Activated naive CD4-positive, alpha-beta T cell treated with anti-CD3 and anti-CD28 coated beads, Interleukin-2, amount 10 ng/mL, durations not matched to agents 7 days and 5 days (primary cell): ENCODE results near the gene DKC1.

Source experiments
- CTCF ChIA-PET: fragments of 350-600 bp; sonication (Branson Sonifier 250); formaldehyde crosslinking; loops from one replicate; lab custom pipeline; 2021; ENCODE audit warnings: antibody characterized with exemption; lab: Charles Lee
- DNase-seq: peaks from one replicate; pipeline ENCODE4 v3.0.0-alpha.2; 2020
- H3K27ac Mint-ChIP-seq: one replicate; pipeline ENCODE4 v1.8.0; 2021; ENCODE audit warnings: mild to moderate bottlenecking, moderate library complexity, mixed read lengths
- H3K27me3 Mint-ChIP-seq: one replicate; pipeline ENCODE4 v1.8.0; 2021; ENCODE audit warnings: mild to moderate bottlenecking, mixed read lengths
- H3K36me3 Mint-ChIP-seq: one replicate; pipeline ENCODE4 v1.8.0; 2021; ENCODE audit warnings: mixed read lengths
- H3K4me1 Mint-ChIP-seq: one replicate; pipeline ENCODE4 v1.8.0; 2021; ENCODE audit warnings: mixed read lengths
- H3K4me3 Mint-ChIP-seq: one replicate; pipeline ENCODE4 v1.8.0; 2021; ENCODE audit warnings: mild to moderate bottlenecking, moderate library complexity, mixed read lengths
- H3K9me3 Mint-ChIP-seq: one replicate; pipeline ENCODE4 v1.8.0; 2021; ENCODE audit warnings: mixed read lengths

DKC1 gene

DNA sequence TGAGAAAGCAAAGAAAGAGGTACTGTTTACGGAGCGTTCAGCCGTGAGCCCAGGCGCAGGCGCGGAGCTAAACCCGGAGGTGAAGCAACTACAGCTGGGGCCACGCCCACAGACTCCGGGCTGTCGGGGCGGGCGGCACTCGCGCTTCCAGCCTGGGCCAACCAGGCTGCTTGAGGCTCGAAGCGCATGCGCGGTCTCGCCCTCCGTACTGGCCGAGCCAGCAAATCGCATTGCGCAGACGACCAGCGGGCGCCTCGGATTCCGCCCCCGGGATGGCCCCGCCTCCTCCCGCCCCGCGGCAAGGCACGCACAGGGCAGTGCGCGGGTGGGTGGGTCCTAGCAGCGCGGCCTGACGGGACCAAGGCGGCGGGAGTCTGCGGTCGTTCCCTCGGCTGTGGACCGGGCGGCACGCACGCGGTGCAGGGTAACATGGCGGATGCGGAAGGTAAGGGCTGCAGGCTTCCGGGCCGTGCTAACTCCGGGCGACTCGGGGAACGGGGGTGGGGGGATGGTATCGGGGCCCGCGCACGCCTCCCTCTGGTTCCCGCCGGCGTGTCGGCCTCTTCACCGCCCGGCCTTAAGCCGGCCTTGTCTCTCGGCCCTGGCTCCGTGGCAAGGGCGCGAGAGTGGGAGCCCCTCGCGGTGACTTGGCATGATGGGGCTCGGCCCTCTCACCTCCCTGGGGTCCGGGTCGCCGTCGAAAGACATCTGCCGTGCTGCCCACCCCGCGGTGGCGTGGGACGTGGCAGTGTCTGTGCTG, at the start of gene DKC1:
TSS of gene DKC1 (plus strand) at position 328 of the 760 bp plus-strand sequence. CDS start at position 430, 102 bp downstream.
- no peaks in the 10 kb centered on the region for H3K9me3 Mint-ChIP-seq
- no peaks in the 10 kb centered on the region for H3K27me3 Mint-ChIP-seq
- peaks cover 36% of the 10 kb centered on the region for H3K4me1 Mint-ChIP-seq
- CTCF ChIA-PET, result interaction anchor here (0.8 to 1.9 kb wide), 3 partner anchors 13 to 37 kb away, joined by 3 to 13 read pairs (median 7); partner anchors contain the start of gene GAB3
- peak within 1 kb of the TSS; percentile 97 for H3K27ac Mint-ChIP-seq
- H3K36me3 Mint-ChIP-seq, result peaks cover 19% of the 10 kb centered on the region
- H3K4me3 Mint-ChIP-seq, result peak within 1 kb of the TSS; percentile 85
- peak; percentile 96 for DNase-seq

DNA sequence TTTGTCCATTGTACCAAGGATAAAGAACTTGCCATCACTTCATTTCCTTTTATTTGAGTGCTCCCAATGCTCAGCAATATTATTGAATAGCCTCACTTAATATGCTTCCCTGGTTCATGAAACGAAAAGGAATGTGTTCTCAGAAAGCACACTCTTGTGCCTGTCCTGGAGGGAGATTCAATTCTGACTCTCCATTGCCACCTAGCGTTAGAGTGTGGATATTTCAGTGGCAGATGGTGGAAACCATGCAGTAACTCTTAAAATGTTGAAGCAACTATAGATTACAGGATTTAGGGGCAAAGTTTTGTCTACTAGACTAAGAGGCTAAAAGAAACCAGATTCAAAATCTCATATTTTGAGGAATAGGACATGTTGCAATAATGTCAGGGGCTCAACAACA, 47.7 kb upstream of the DKC1 start:
- CTCF ChIA-PET, result no interaction called here
- peak; percentile 62 for DNase-seq
- Mint-ChIP-seq H3K4me3 (no peak overlapping the region), H3K27ac (no peak overlapping the region), H3K9me3 (peaks cover 1% of the 10 kb centered on the region), H3K27me3 (no peaks in the 10 kb centered on the region), H3K4me1 (peaks cover 66% of the 10 kb centered on the region), H3K36me3 (peaks cover 21% of the 10 kb centered on the region)

DNA sequence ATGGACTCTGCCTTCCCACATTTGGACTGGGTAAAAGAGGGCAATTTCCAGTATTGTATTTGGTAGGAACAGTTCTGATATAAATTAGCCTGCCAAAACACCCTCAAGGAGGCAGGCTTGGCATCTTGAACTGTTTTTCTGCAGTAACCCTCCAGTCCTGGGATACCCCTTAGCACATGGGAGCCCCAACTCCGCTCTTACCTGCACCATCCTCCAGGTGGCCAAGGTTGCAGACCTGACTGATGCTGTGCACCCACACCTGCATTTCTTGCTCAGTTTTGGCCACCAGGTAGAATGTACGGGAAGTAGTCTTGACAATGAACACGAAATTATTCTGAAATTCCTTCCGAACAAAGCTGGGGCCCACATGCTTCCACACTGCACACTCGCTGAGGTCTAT, 46.8 kb upstream of the DKC1 start:
- DNase-seq, result no peak
- Mint-ChIP-seq H3K4me3 (no peak overlapping the region), H3K9me3 (peaks cover 1% of the 10 kb centered on the region), H3K27me3 (no peaks in the 10 kb centered on the region), H3K36me3 (peaks cover 21% of the 10 kb centered on the region), H3K4me1 (peaks cover 66% of the 10 kb centered on the region), H3K27ac (no peak overlapping the region)
- CTCF ChIA-PET, result interaction anchor here (5.2 kb wide), 1 partner anchor 34 kb away, joined by 65 read pairs; the partner anchor contains the start of gene GAB3

DNA sequence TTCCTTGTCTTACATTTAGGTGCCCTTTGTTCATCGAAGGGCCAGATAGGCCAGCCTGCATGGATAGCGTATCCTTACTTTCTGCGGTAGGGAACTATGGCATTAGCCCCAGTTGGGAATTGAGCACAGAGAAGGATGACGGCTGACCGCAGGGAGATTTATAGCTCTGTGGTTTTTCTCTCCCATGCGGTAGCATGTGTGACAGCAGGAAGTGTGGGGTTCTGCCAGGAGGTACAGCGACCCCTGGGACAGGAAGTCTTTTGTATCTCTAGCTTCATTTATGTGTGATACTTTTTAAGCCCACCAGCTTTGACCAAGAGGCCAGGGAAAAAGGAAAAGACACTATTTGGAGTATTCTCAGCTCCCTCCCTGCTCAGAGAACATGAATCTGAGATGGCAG, 44.8 kb upstream of the DKC1 start:
- peak overlapping the region; percentile 65 for H3K27ac Mint-ChIP-seq
- no peak overlapping the region for H3K4me3 Mint-ChIP-seq
- H3K27me3 Mint-ChIP-seq, result no peaks in the 10 kb centered on the region
- peaks cover 48% of the 10 kb centered on the region for H3K4me1 Mint-ChIP-seq
- CTCF ChIA-PET, result interaction anchor here (0.6 to 5.2 kb wide), 5 partner anchors 14 to 112 kb away, joined by 3 to 65 read pairs (median 4); partner anchors contain the start of gene GAB3
- H3K36me3 Mint-ChIP-seq, result peaks cover 14% of the 10 kb centered on the region
- H3K9me3 Mint-ChIP-seq, result peaks cover 4% of the 10 kb centered on the region
- peak; percentile 34 for DNase-seq

DNA sequence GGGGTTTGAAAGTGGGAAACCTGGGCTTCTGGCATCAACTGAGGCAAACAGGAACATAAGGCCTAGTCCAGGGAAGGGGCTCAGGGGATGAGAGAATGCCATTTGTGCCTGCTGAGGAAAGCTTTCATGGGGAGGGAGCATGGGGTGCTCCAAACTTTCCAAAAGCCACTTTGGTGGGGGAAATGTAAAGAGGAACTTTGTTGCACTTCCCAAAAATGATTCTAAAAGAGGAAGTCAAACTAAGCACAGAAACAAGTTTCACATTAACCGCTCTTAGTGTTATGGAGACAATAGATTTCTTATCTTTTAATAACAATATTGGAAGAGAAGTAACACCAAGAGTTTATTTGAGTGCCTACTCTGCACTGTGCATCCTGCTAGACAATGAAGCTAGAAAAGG, 44.0 kb upstream of the DKC1 start:
- Mint-ChIP-seq H3K4me3 (no peak overlapping the region), H3K4me1 (peaks cover 47% of the 10 kb centered on the region), H3K27me3 (no peaks in the 10 kb centered on the region), H3K36me3 (peaks cover 12% of the 10 kb centered on the region), H3K9me3 (peaks cover 4% of the 10 kb centered on the region), H3K27ac (peak overlapping the region; percentile 81)
- CTCF ChIA-PET, result interaction anchor here (1.3 to 5.2 kb wide), 4 partner anchors 11 to 113 kb away, joined by 3 to 65 read pairs (median 8); partner anchors contain the start of gene GAB3
- DNase-seq, result no peak

DNA sequence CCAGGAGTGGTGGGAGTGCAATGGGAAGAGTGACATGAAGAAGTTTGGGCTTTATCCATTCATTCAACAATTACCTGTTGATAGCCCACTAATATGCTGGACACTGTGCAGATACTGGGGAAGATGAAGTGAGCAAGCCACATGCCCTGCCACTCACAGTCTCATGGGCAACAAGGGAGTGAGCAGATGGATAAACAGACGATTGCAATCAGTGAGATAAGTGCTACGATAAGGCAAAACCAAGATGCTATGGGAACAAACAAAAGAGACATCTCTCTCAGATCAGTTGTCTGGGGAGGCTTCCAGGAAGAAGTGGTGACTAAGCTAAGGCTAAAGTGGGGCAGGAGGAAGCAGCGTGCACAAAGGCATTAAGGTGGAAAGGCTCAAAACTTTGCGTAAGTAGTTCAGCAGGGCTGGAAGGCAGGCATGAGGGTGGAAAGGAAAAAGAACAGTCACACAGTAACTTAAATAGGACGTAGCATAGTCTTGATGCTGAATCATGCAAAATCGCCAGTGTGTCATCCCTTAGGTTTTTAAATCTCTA, 43.5 kb upstream of the DKC1 start:
- DNase-seq, result peak; percentile 43
- Mint-ChIP-seq H3K9me3 (peaks cover 4% of the 10 kb centered on the region), H3K27ac (peak overlapping the region; percentile 81), H3K36me3 (peaks cover 13% of the 10 kb centered on the region), H3K4me1 (peaks cover 50% of the 10 kb centered on the region), H3K4me3 (peak overlapping the region; percentile 1), H3K27me3 (no peaks in the 10 kb centered on the region)
- CTCF ChIA-PET, result interaction anchor here (1.4 to 5.2 kb wide), 3 partner anchors 10 to 30 kb away, joined by 3 to 65 read pairs (median 12); partner anchors contain the start of gene GAB3

DNA sequence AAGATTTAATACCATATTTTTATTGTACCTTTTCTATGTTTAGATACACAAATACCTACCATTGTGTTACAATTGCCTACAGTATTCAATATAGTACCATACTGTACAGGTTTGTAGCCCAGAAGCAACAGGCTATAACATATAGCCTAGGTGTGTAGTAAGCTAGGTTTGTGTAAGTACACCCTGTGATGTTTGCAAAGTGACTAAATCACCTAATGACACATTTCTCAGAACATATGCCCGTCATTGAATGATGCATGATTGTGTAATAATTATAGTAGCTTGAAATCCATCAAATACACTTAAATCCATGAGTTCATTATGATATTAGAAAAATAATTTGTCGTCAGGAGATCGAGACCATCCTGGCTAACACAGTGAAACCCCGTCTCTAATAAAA, 42.6 kb upstream of the DKC1 start:
- Mint-ChIP-seq H3K4me1 (peaks cover 50% of the 10 kb centered on the region), H3K36me3 (peaks cover 10% of the 10 kb centered on the region), H3K4me3 (no peak overlapping the region), H3K9me3 (peaks cover 4% of the 10 kb centered on the region), H3K27me3 (no peaks in the 10 kb centered on the region), H3K27ac (no peak overlapping the region)
- DNase-seq, result no peak
- CTCF ChIA-PET, result interaction anchor here (2.7 to 5.2 kb wide), 2 partner anchors 12 to 29 kb away, joined by 12 to 65 read pairs; partner anchors contain the start of gene GAB3

DNA sequence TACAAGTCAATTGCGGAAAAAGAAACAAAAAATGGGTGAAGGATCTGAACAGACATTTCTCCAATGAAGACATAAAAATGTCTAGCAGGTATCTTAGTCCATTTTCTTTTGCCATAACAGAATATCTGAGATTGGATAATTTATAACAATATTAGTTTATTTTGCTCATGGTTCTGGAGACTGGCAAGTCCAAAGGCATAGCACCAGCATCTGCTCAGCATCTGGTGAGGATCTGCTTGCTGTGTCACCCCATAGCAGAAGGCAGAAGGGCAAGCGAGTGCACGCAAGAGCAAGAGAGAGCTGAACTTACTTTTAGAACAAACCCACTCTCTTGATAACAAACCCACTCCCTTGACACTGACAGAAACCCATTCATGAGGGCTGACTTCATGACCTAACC, 41.5 kb upstream of the DKC1 start:
- H3K4me3 Mint-ChIP-seq, result no peak overlapping the region

DNA sequence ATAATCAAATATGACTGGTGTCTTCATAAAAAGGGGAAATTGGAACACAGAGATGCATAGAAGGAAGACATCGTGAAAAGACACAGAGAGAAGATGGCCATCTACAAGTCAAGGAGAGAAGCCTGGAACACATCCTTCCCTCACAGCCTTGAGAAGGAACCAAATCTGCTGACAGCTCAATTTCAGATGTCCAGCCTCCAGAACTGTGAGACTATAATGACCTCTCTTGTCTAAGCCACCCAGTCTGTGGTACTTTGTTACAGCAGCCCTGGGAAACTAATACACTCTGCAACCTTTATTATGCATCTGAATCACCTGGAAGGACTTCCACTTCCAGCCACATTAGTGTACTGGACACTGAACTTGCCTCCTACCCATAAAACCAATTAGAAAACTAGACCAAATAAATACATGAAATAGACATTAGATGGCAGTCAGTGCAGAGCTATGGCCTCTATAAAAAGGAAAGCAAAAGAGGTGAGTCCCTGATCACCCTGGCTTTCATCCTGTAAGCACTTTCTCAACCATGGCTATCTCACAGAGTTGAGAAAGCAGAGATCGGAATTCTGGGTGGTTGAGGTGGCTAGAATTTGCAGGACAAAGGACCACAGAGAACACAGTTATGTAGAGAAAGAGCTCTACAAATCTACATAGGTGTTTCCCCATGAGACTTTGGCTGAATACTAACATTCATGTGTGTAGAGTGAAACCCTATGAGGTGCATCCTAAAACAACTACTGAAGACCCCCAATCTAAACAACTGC, 37.5 kb upstream of the DKC1 start:
- H3K36me3 Mint-ChIP-seq, result peaks cover 18% of the 10 kb centered on the region

More for the DNA sequence above, 41.5 kb upstream of the DKC1 start:
- Mint-ChIP-seq H3K27me3 (no peaks in the 10 kb centered on the region), H3K36me3 (peaks cover 13% of the 10 kb centered on the region), H3K9me3 (peaks cover 4% of the 10 kb centered on the region), H3K27ac (no peak overlapping the region), H3K4me1 (peaks cover 59% of the 10 kb centered on the region)
- CTCF ChIA-PET, result interaction anchor here (0.9 kb wide), 1 partner anchor 26 kb away, joined by 3 read pairs; no protein-coding TSS in a partner anchor
- DNase-seq, result no peak

DNA sequence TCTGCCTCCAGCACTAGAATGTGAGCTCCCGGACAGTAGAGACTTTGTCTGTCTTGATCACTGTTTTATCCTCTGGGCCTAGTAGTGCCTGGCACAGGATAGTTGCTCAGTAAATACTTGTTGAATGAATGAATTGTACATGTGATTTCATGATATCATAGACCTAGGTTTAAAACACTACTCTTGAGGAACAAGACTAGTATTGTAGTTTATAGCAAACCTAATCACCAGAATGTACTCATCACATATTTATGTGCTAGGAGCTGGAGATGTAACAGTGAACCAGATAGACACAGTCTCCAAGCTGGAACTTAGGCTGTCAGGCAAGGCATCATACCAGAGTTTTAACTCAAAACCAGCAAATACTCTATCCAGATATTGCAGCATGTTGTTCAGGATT, 35.2 kb upstream of the DKC1 start:
- H3K27ac Mint-ChIP-seq, result no peak overlapping the region
- DNase-seq, result no peak
- peaks cover 78% of the 10 kb centered on the region for H3K4me1 Mint-ChIP-seq
- no peak overlapping the region for H3K4me3 Mint-ChIP-seq
- CTCF ChIA-PET, result no interaction called here
- peaks cover 12% of the 10 kb centered on the region for H3K36me3 Mint-ChIP-seq
- peaks cover 2% of the 10 kb centered on the region for H3K9me3 Mint-ChIP-seq
- no peaks in the 10 kb centered on the region for H3K27me3 Mint-ChIP-seq

More for the DNA sequence above, 37.5 kb upstream of the DKC1 start:
- H3K27me3 Mint-ChIP-seq, result no peaks in the 10 kb centered on the region
- no peak for DNase-seq
- H3K9me3 Mint-ChIP-seq, result peaks cover 6% of the 10 kb centered on the region
- H3K4me1 Mint-ChIP-seq, result peaks cover 57% of the 10 kb centered on the region
- CTCF ChIA-PET, result interaction anchor here (0.9 to 2.9 kb wide), 5 partner anchors 9 to 38 kb away, joined by 4 to 36 read pairs (median 5); partner anchors contain the start of gene DKC1
- H3K4me3 Mint-ChIP-seq, result no peak overlapping the region
- peak overlapping the region; percentile 58 for H3K27ac Mint-ChIP-seq

DNA sequence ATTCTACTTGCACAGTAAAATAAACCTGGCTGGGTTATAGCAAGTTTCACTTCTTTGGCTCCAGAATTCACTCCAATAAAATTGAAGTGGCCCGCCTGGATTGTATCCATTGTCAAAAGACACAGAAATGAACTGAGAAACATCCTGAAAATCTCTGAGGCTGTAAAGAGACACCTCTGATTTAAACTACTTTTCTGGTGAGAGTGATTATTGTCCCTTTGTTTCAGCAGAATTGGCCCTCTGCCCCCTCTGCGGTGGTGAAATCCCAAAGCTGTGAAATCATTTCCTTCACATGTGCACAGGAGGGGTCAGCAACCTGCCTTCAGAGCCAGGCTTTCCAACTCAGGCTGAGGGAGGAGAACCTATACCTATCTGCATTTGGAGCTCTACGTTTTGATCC, 34.8 kb upstream of the DKC1 start:
- Mint-ChIP-seq H3K4me3 (no peak overlapping the region), H3K36me3 (peaks cover 12% of the 10 kb centered on the region), H3K27ac (no peak overlapping the region), H3K4me1 (peaks cover 82% of the 10 kb centered on the region), H3K27me3 (no peaks in the 10 kb centered on the region), H3K9me3 (peaks cover 2% of the 10 kb centered on the region)
- CTCF ChIA-PET, result no interaction called here
- DNase-seq, result no peak

DNA sequence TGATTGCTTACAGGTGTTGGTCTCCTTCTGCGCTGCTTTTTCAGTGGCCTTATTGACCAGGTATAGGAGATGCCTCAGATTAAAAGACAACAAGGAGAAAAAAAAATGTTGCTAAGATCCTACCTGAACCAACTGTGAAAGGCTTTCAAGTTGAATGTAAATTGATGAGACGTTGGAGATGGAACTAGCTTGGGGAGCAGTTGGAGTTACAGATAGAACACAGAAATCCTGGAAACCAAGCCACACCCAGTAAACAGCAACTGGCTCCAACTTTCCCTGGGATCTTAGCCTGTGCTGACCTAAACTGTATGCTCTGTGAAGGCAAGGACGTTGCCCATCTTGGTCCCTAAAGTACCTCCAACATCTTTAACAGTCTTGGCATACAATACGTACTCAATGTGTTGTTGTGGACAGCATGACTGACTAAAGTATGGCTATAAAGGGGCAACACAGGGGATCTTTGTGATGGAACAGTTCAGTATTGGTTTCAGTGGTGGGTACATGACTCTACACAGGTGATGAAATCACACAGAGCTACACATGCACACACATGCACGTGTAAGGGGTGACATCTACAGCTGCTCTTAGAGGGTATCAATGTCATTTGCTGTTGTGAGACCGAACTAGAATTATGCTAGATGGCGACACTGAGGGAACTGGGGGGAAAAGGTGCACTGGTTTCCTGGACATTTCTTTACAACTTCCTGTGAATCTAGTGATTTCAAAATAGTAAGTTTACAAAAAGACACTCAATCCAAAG, 34.1 kb upstream of the DKC1 start:
- H3K4me3 Mint-ChIP-seq, result no peak overlapping the region
- H3K36me3 Mint-ChIP-seq, result peaks cover 10% of the 10 kb centered on the region
- H3K4me1 Mint-ChIP-seq, result peaks cover 84% of the 10 kb centered on the region
- DNase-seq, result no peak
- peak overlapping the region; percentile 28 for H3K27ac Mint-ChIP-seq
- H3K9me3 Mint-ChIP-seq, result peaks cover 2% of the 10 kb centered on the region
- no peaks in the 10 kb centered on the region for H3K27me3 Mint-ChIP-seq
- CTCF ChIA-PET, result interaction anchor here (0.9 kb wide), 1 partner anchor 10 kb away, joined by 3 read pairs; no protein-coding TSS in a partner anchor

DNA sequence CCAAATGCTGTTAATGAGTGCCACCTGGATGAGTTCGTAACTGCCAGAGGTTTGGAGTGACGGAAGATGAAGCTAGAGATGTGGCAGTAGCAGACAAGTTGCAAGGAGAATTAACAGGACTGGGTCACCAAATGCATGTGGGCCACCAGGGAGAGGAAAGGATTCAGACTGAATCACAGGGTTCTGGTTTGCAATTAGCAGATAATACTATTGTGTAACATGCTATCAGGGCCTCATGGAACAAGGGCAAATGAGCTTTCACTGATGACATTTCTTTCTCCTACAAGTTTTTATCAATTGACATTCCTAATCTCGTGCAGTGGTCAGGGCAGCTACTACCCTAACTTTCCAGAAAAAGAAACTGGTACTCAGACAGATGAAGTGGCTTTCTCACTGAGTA, 33.2 kb upstream of the DKC1 start:
- peaks cover 2% of the 10 kb centered on the region for H3K9me3 Mint-ChIP-seq
- peaks cover 87% of the 10 kb centered on the region for H3K4me1 Mint-ChIP-seq
- H3K4me3 Mint-ChIP-seq, result no peak overlapping the region
- H3K27ac Mint-ChIP-seq, result no peak overlapping the region
- no peaks in the 10 kb centered on the region for H3K27me3 Mint-ChIP-seq
- CTCF ChIA-PET, result interaction anchor here (0.9 to 1.2 kb wide), 2 partner anchors 10 to 19 kb away, joined by 3 to 5 read pairs; no protein-coding TSS in a partner anchor
- peaks cover 10% of the 10 kb centered on the region for H3K36me3 Mint-ChIP-seq
- DNase-seq, result no peak
